Activated CD4-positive, alpha-beta T cell treated with anti-CD3 and anti-CD28 coated beads, Interleukin-2, amount 50 U/mL, for 4 hours (primary cell): ENCODE data around the gene ZFX.

ENCODE experiments used
- DNase-seq, 2 experiments: peaks; one replicate each; pipeline ENCODE4 v3.0.0-alpha.2; 2020

The ZFX gene

DNA sequence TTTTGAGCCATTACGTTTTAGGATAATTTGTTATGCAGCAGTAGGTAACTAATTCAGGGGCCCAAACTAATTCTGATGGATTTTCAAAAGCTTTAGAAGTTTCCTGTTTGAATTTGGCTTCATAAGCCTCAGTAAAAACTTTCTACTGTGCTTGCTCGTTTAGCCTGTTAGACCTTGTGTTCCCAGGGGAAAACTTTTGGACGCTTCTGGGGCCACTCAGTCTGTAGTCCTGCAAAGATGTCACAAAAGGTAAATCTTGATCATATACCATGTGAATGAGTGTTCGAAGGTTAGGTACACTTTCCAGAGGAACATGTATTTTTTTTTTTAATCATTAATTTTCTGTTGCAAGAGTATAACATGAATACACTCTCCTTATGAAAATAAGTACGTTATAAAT lies 93.7 kb downstream of the ZFX start:
- no peak for DNase-seq

DNA sequence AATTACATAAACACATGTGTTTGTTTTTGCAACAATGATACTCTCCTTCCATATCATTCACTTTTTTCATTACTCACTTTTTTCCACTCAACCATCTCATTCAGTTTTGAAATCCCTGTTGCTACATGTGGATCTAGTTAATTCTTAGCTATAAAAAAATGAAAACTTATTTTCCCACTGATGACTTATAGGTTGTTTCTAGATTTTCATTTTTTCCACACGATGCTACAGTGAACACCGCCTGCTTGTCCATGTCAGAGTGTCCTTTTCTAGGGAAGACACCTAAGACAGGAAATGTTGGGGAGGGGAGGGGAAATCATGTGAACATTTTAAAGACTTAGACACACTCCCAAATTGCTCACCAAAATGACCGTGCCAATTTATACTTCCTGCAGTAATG lies 94.2 kb downstream of the ZFX start:
- no peak for DNase-seq

GRCh38 chrX:24245202-24245601 lies 95.7 kb downstream of the ZFX start:
- no peak for DNase-seq

GRCh38 chrX:24248042-24248441 lies 98.5 kb downstream of the ZFX start:
- DNase-seq = no peak

DNA sequence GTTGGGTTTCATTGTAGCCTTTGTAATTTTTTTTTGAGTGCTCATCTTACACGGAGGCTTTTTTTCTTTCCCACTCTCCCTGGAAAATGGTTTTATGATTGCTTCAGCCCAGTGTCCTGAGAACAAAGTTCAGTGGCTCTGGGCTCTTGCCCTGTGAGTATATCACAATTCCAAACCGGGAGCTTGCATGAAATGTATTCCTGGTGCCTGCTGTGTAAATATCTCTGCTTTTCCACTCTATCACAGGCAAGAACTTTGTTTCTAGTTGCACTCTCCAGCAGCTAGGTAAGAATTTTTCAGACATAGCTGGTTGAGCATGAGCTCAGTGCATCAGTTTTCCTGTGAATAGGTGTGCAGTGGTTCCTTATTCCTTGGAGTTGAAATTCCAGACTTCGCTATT lies 103.5 kb downstream of the ZFX start:
- no peak for DNase-seq

DNA sequence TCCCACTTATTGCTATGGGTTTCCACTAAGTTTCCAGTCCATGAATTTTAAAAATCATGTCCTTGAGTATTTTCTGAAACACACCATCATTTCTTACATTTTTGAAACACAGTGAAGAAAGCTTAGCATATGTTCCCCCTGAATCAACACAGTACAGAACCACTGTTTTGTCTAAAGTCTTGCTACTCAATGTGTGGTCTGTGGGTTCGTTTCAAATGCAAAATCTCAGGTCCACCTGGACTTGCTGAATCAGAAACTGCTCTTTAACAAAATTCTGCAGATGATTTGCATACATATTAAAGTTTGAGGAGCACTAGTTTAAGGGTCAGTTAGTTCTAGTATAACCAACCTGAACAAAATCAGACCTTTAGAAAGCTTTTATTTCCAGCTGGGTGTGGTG lies 103.9 kb downstream of the ZFX start:
- no peak for DNase-seq

- no peak for DNase-seq
Measured at GRCh38 chrX:24257011-24257410, 107.5 kb downstream of the ZFX start.

GRCh38 chrX:24259544-24260240 lies 110.2 kb downstream of the ZFX start:
- peak in 1 of 2 experiments; percentile 0 for DNase-seq

DNA sequence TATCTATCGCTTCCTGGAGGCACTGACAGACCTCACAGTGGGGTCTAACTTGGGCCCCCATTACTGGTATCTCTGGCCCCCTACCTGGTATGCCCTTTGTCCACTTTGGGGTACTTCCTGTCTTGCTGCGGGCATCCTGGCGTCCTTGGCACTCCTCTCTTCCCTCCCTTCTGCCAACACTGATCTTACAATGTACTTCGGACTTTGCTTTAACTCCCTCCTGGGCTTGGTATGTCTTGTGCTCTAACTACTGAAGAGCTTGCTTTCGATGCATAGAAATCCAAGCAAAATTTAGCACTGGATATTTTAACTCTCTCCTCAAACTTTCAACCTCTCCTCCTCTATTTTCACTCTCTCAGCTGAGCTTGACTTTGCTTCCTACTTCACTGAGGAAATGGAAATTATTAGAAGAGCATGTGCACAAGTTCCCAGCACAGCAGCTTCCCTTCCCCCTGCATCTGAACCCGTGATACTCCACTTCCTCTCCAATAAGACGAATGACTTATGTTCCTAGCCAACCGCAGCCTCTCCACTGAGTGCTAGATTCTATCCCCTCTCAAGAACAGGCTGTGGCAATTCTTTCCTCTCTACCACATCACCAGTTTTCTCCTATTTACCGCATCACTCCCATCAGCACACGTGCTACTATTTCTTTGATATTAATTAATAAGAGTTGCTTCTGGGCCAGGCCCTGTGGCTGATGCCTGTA lies 111.5 kb downstream of the ZFX start:
- DNase-seq = peak in 1 of 2 experiments; percentile 4

- no peak for DNase-seq
Measured at GRCh38 chrX:24262309-24262708, 112.8 kb downstream of the ZFX start.

GRCh38 chrX:24264383-24264782 lies 114.9 kb downstream of the ZFX start:
- DNase-seq = no peak
